ENCODE data around the gene ST6GALNAC1.

DNA sequence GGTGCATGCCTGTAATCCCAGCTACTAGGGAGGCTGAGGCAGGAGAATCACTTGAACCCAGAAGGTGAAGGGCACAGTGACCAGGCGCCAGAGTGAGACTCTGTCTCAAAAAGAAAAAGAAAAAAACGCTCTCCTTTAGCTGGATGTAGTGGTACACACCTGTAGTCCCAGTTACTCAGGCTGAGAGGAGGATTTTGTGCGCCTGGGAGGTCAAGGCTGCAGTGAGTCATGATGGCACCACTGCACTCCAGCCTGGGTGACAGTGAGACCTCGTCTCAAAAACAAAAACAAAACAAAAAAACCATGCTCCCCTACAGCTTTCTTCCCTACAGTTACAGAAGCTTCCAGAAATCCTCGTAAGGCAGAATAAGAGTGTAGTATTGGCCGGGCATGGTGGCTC is 33.1 kb upstream of the ST6GALNAC1 start:
- TF ChIP-seq POLR2A (IDR thresholded peaks at IDR 0.05) (no peak), CTCF (IDR thresholded peaks at IDR 0.05) (no peak), EP300 (IDR thresholded peaks at IDR 0.05; ENCODE audit: low read depth) (no peak), POLR2AphosphoS5 (IDR thresholded peaks at IDR 0.05) (no peak)

Measured in transverse colon (tissue), 4 donors.